HepG2 (cell line): ENCODE measurements around the gene KDM1B.

ENCODE experiments used
- POLR2A ChIP-seq, 2 experiments: IDR thresholded peaks; 2 replicates each; pipeline ENCODE4 v1.6.1; 2011; ENCODE audit warnings: low read depth in 2 of 2, low read length in 2 of 2, mild to moderate bottlenecking in 1 of 2, moderate library complexity in 1 of 2; ENCODE audit not compliant: insufficient read depth in 1 of 2
- PTBP1 ChIP-seq: fragments of 200-400 bp; formaldehyde crosslinking; IDR thresholded peaks from 2 replicates; pipeline ENCODE4 v1.6.1; 2018; ENCODE audit warnings: low read length, low read depth; ENCODE audit not compliant: poor library complexity, severe bottlenecking
- TF ChIP-seq, protein P1 (sequence below): sonication (generic); formaldehyde crosslinking; IDR thresholded peaks from 2 replicates; pipeline ENCODE4 v1.4.0; 2020; ENCODE audit warnings: missing genetic modification reagents

DNA sequence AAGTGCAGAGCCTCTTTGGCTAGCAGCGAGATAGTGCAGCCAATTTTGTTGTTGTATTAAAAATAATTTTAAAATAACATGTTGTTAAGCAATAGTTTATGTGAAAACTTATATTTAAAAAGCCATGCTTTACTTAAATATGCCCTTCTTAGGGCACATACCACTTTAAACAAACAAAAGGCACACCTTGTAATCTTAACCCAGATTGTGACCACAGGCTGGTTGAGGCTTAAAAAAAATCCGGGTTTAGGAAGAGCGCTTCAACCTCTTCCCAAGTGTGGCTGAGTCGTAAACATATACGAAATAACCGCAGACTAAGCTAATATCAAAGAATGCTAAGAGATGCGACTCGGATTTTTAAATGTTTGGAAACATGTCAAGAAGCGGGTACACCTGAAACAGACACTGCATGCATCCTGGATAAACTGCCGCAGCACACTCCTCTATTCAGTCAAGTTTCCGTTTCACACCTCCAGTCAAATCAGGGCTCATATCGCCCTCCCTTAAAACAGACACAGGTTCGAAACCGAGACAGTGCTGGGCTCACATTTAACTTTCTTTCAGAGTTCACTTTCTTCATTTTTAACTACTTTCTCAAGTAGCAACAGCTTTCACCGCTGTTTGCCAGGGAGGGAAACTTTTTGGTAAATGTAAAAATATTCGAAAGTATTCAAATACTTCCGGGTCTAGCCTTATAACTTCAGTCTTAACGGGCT, 107.6 kb downstream of the KDM1B start:
- TF ChIP-seq, protein P1, sequence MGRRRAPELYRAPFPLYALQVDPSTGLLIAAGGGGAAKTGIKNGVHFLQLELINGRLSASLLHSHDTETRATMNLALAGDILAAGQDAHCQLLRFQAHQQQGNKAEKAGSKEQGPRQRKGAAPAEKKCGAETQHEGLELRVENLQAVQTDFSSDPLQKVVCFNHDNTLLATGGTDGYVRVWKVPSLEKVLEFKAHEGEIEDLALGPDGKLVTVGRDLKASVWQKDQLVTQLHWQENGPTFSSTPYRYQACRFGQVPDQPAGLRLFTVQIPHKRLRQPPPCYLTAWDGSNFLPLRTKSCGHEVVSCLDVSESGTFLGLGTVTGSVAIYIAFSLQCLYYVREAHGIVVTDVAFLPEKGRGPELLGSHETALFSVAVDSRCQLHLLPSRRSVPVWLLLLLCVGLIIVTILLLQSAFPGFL: no peak
- TF ChIP-seq PTBP1 (no peak), POLR2A (IDR thresholded peaks at IDR 0.05; ENCODE audit: insufficient read depth in 1 of 2, low read depth in 2 of 2, low read length in 2 of 2) (no peak)
